Stimulated activated naive CD4-positive, alpha-beta T cell (primary cell): Measurements from ENCODE around the gene C1QTNF5.
"Not testable (repeated sequence)": the region's sequence is repeated elsewhere in the genome, so short reads cannot be mapped to it uniquely, and the experiment has no call there.

Experiments used
- DNase-seq, 6 experiments: peaks; one replicate each; lab custom pipeline; 2025; lab: John Stamatoyannopoulos, UW

The C1QTNF5 gene

GRCh38 chr11:119340335-119341221 lies at the start of gene C1QTNF5:
TSS of gene C1QTNF5 (minus strand) at chr11:119340883. CDS start at chr11:119340397, 486 bp downstream.
- DNase-seq: no peak

GRCh38 chr11:119389611-119390254 lies 49.0 kb upstream of the C1QTNF5 start:
- peak in 2 of 6 experiments; percentile 4 to 9 for DNase-seq

GRCh38 chr11:119388103-119388502 lies 47.4 kb upstream of the C1QTNF5 start:
- DNase-seq: no peak

GRCh38 chr11:119384332-119384731 lies 43.6 kb upstream of the C1QTNF5 start:
- DNase-seq: no peak

- not testable (repeated sequence) for DNase-seq
These were observed 41.8 kb upstream of the C1QTNF5 start for GRCh38 chr11:119382513-119382912.

GRCh38 chr11:119382101-119382500 lies 41.4 kb upstream of the C1QTNF5 start:
- no peak for DNase-seq

- peak; percentile 94 to 97 (median 96) for DNase-seq
These were observed 40.7 kb upstream of the C1QTNF5 start, which contains the start of gene USP2 for GRCh38 chr11:119381181-119381988. TSS of gene USP2 (minus strand) at chr11:119381690. CDS start at chr11:119373480, 8,210 bp downstream.

- peak in 1 of 6 experiments; percentile 20 for DNase-seq
These were observed 40.1 kb upstream of the C1QTNF5 start for GRCh38 chr11:119380827-119381180.

- DNase-seq: no peak
These were observed 39.6 kb upstream of the C1QTNF5 start for GRCh38 chr11:119380160-119380826.

- DNase-seq: no peak
These were observed 38.3 kb upstream of the C1QTNF5 start for GRCh38 chr11:119378851-119379465.

GRCh38 chr11:119377961-119378667 lies 37.4 kb upstream of the C1QTNF5 start:
- DNase-seq: no peak

- no peak for DNase-seq
These were observed 36.6 kb upstream of the C1QTNF5 start for GRCh38 chr11:119377112-119377901.

- no peak for DNase-seq
These were observed 35.6 kb upstream of the C1QTNF5 start for GRCh38 chr11:119376197-119376847.

GRCh38 chr11:119375337-119376196 lies 34.9 kb upstream of the C1QTNF5 start:
- no peak for DNase-seq

- no peak for DNase-seq
These were observed 34.1 kb upstream of the C1QTNF5 start for GRCh38 chr11:119374632-119375336.

- DNase-seq: peak in 4 of 6 experiments; percentile 5 to 20 (median 16)
These were observed 33.4 kb upstream of the C1QTNF5 start for GRCh38 chr11:119373921-119374631.
